Coronary artery (tissue), 2 donors: Measurements from ENCODE around the gene NCS1.

ENCODE experiments used
- DNase-seq: peaks from one replicate; pipeline ENCODE4 v3.0.0-alpha.2; 2017; ENCODE audit warnings: low spot score
- H3K27ac ChIP-seq, 2 donors: fragments of 200-600 bp; sonication (generic); one replicate each; pipeline ENCODE4 v1.5.1; 2016 to 2019
- H3K4me3 ChIP-seq: fragments of 200-600 bp; sonication (generic); 2 replicates; pipeline ENCODE4 v1.5.1; 2016; ENCODE audit warnings: mild to moderate bottlenecking, moderate library complexity
- CTCF ChIP-seq: fragments of 200-600 bp; sonication (generic); IDR thresholded peaks from one replicate; pipeline ENCODE4 v1.5.1; 2019; ENCODE audit warnings: antibody characterized with exemption

NCS1 gene

DNA sequence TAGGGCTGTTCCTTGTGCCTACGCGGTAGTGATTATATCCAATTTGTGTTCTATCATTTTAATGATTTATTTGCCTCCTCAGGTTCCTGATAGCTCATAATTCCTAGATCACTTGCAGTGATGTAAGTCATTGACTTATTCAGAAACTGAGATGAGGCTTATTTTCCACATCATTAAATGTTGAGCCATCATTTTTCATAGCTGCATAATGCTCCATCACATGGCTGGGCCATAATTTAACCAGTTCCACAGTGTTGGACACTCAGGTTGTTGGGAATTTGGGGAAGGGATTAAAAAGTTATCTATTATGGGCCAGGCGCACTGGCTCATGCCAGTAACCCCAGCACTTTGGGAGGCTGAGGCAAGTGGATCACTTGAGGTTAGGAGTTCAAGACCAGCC, 57.6 kb downstream of the NCS1 start:
- H3K4me3 ChIP-seq, result no peak overlapping the region
- no peak for TF ChIP-seq CTCF
- no peak overlapping the region for H3K27ac ChIP-seq

GRCh38 chr9:130230631-130231030, 58.4 kb downstream of the NCS1 start:
- H3K4me3 ChIP-seq, result no peak overlapping the region
- no peak overlapping the region for H3K27ac ChIP-seq
- no peak for TF ChIP-seq CTCF
- no peak for DNase-seq

More for the DNA sequence above, 57.6 kb downstream of the NCS1 start:
- no peak for DNase-seq

GRCh38 chr9:130232899-130233586, 60.8 kb downstream of the NCS1 start:
- no peak for DNase-seq
- Histone ChIP-seq H3K27ac (no peak overlapping the region), H3K4me3 (no peak overlapping the region)
- TF ChIP-seq CTCF, result no peak

DNA sequence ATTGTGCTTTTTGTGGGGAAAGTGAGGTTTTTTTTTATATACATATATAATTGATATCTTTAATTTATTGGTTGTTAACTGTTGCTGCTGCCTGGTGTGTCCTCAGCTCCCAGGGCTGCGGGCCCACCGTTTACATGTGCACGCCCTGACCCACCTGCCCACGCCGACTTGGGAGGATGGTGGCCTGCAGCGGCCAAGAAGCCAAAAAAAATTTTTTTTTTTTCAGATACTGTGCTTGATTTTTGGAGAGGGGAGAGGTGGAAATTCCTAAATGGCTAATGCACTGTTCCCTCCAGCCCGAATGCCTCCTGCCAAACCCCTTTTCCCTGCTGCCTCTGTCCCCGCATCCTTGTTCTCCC, 61.4 kb downstream of the NCS1 start:
- Histone ChIP-seq H3K4me3 (no peak overlapping the region), H3K27ac (no peak overlapping the region)
- no peak for DNase-seq
- no peak for TF ChIP-seq CTCF

DNA sequence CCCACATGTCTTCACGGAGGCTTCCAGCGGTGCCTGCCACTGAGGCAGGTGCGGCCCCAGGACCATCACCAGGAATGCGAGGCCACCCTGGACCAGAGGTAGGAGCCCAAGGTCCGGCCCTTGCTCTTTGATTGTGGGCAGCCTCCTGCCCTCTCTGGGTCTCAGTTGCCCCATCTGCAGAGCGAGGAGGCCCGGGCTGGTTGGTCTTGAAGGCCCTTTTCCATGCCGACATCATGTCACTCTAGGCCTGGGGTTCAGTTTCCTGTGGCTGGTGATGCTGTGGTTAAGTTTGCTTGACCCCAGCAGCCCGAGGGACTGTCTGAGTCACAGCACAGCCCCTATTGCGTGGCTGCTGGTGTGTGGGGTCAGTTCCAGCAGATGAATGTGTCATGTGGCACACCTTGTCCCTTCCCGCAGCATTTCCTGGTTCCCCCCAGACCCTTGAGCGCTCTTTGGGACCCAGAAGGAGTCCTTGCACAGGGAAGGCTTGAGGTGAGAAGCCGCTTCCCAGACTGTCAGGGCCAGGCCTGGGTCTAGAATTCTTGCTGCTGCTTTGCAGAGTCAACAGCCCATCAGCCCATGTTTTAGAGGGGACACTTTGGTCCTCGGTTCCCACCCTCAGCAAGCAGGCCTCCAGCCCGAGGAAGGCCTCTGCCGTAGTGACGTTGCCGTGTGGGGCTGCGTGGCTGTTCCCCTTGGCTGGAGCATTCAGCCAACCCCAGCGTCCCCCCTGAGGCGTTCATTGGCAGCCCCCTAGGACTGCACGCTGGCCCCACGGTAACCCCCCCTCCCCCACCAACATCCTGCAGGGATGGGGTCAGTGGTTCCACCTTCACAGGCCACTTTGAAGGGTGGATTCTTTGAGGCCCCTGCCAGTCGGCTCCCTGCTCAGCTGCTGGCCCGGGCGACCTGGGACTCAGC, 62.4 kb downstream of the NCS1 start:
- TF ChIP-seq CTCF, result no peak
- no peak for DNase-seq
- peak overlapping the region in 1 of 2 donors; percentile 46 for H3K27ac ChIP-seq
- no peak overlapping the region for H3K4me3 ChIP-seq

DNA sequence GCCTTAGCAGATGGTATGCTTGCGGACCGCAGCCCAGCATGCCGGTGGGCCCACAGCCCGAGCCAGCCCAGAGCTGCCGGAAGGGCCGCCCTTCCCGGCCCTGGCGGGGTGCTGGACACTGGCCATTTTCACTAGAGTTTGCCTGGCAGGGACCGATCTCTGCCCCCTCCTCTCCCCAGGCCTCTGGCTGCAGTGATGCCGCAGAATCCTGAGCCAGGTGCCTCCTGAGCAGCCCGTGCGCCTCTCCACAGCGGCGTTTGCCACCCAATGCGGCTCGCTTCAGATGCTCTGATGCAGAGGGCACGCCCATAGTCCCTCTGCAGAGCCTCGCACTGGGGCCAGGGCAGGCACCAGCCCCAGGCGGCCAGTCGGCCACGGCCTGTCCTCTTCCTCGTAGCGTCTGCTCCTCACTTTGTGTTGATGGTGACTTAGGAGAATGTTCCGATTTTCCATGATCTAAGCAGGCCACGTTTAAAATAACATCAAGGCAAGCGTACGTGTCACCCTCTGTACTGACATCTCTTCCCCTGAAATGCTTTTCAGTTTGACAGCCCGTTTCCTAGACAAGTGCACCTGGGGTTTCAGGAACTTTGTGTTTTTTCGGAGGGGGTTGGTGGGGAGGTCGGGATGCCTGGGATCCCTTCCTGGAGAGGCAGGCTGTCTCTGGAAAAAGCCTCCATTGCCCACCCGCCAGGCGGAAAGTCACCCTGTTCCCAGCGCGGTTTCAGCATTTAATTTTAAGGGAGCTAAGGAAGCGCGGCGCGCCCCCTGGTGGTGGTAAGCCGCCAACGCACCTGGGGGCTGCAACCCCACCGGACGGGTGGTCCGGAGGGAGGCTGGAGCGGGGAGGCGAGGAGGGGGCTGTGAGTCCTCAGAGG, 63.6 kb downstream of the NCS1 start:
- peak; percentile 99 for TF ChIP-seq CTCF
- DNase-seq, result no peak
- H3K4me3 ChIP-seq, result peak overlapping the region; percentile 57
- H3K27ac ChIP-seq, result peak overlapping the region; percentile 34 to 46
